Panc1 (cell line): ENCODE results near the gene ACACB. TPM values are rescaled to one million over a fixed set of nuclear protein-coding genes. Genes with fewer than 3 reads are reported as not detected.

ENCODE experiments used
- ATAC-seq: fragments of 200-7000 bp; cut with Tn5 transposase; 2 replicates; pipeline ENCODE4 v1.9.1; 2020; ENCODE audit warnings: mild to moderate bottlenecking, moderate library complexity
- BruUV-seq: library from RNA; stranded (reverse); fragments of 400-500 nt; replicated peaks from 2 replicates; lab custom pipeline; 2021; lab: Mats Ljungman, UMichigan
- CTCF ChIA-PET: fragments of 300-600 bp; sonication (Branson Sonifier 250); formaldehyde crosslinking; loops from one replicate; lab custom pipeline; 2022; ENCODE audit warnings: antibody characterized with exemption; lab: Charles Lee
- POLR2A ChIA-PET: fragments of 300-600 bp; sonication (Branson Sonifier 250); formaldehyde crosslinking; loops from one replicate; lab custom pipeline; 2022; ENCODE audit warnings: antibody characterized with exemption; lab: Charles Lee
- DNase-seq: peaks from one replicate; pipeline ENCODE4 v3.0.0-alpha.2; 2010; ENCODE audit warnings: low read depth, low spot score
- H3K27ac ChIP-seq: 2 replicates; pipeline ENCODE4 v1.5.1; 2011; ENCODE audit warnings: mild to moderate bottlenecking, low read length, inconsistent platforms
- H3K27me3 ChIP-seq: fragments of 200-500 bp; sonication (Bioruptor generic); 2 replicates; pipeline ENCODE4 v1.6.0; 2014; ENCODE audit warnings: low read length, inconsistent platforms; ENCODE audit not compliant: control insufficient read depth, insufficient read depth
- H3K36me3 ChIP-seq: fragments of 200-500 bp; sonication (Bioruptor generic); 2 replicates; pipeline ENCODE4 v1.5.1; 2014; ENCODE audit warnings: inconsistent platforms, mild to moderate bottlenecking, low read length, moderate library complexity; ENCODE audit not compliant: control insufficient read depth, insufficient read depth
- H3K4me1 ChIP-seq: 2 replicates; pipeline ENCODE4 v1.5.1; 2011; ENCODE audit warnings: inconsistent platforms, mild to moderate bottlenecking, low read length, moderate library complexity; ENCODE audit not compliant: control insufficient read depth, insufficient read depth
- H3K4me3 ChIP-seq, 2 experiments: 2 replicates each; pipeline ENCODE4 v1.5.1; 2011 to 2012; ENCODE audit warnings: low read depth in 2 of 2, low read length in 2 of 2, mild to moderate bottlenecking in 2 of 2, inconsistent platforms in 1 of 2, moderate library complexity in 1 of 2
- H3K9me3 ChIP-seq: fragments of 200-500 bp; sonication (Bioruptor generic); 2 replicates; pipeline ENCODE4 v1.5.1; 2014; ENCODE audit warnings: low read depth, mild to moderate bottlenecking, inconsistent platforms, low read length, moderate library complexity; ENCODE audit not compliant: control insufficient read depth, insufficient read depth
- CTCF ChIP-seq: fragments of 450-650 bp; IDR thresholded peaks from 2 replicates; pipeline ENCODE4 v1.5.1; 2017; ENCODE audit warnings: mild to moderate bottlenecking
- POLR2AphosphoS5 ChIP-seq: IDR thresholded peaks from 2 replicates; pipeline ENCODE4 v1.6.1; 2012; ENCODE audit warnings: mild to moderate bottlenecking, low read depth, low read length, moderate library complexity
- REST ChIP-seq, 2 experiments: IDR thresholded peaks; 2 replicates each; pipeline ENCODE4 v1.6.1; 2011 to 2012; ENCODE audit warnings: low read depth in 2 of 2, control low read depth in 1 of 2, low read length in 1 of 2, mild to moderate bottlenecking in 1 of 2, moderate library complexity in 1 of 2; ENCODE audit not compliant: insufficient read depth in 1 of 2
- SIN3A ChIP-seq: IDR thresholded peaks from 2 replicates; pipeline ENCODE4 v1.6.1; 2012; ENCODE audit warnings: low read depth, mild to moderate bottlenecking, low read length, moderate library complexity, borderline replicate concordance; ENCODE audit not compliant: insufficient read depth
- TCF7L2 ChIP-seq: IDR thresholded peaks from 2 replicates; pipeline ENCODE4 v1.6.1; 2011; ENCODE audit warnings: mild to moderate bottlenecking, low read depth, low read length, inconsistent platforms
- in situ Hi-C: cut with HindIII; loops from 2 replicates; pipeline ENCODE4 v1.10.0; 2016; ENCODE audit warnings: low sequenced_read_pairs, low pct_unique_long_range_greater_than_20kb
- intact Hi-C: fragments of 100-400 bp; cut with micrococcal nuclease; formaldehyde crosslinking; loops from one replicate; pipeline ENCODE4 v1.10.0; 2022; ENCODE audit not compliant: unreplicated experiment
- total RNA-seq: library from RNA; stranded (reverse); gene quantifications from one replicate; pipeline ENCODE4 v1.2.1, GENCODE V29; 2021; ENCODE audit not compliant: unreplicated experiment

The ACACB gene
- total RNA-seq, 1 experiment from 2014 or later: 12.3 TPM

- DNase-seq: no peak
- Histone ChIP-seq H3K27me3 (no peaks in the 10 kb centered on the region), H3K36me3 (no peaks in the 10 kb centered on the region), H3K9me3 (no peaks in the 10 kb centered on the region), H3K4me1 (no peaks in the 10 kb centered on the region), H3K4me3 (no peak overlapping the region), H3K27ac (no peak overlapping the region)
- CTCF ChIA-PET: no interaction called here
- TF ChIP-seq POLR2AphosphoS5: no peak
- intact Hi-C loops: no loop called here
- in situ Hi-C loops: no loop called here
- BruUV-seq: no TSS peak
- POLR2A ChIA-PET: no interaction called here
- no peak for ATAC-seq
Observed at GRCh38 chr12:109275173-109275572, 158.8 kb downstream of the ACACB start.

GRCh38 chr12:109276160-109276559, 159.8 kb downstream of the ACACB start:
- intact Hi-C loops: no loop called here
- POLR2A ChIA-PET: no interaction called here
- Histone ChIP-seq H3K4me3 (no peak overlapping the region), H3K4me1 (no peaks in the 10 kb centered on the region), H3K27me3 (no peaks in the 10 kb centered on the region), H3K27ac (no peak overlapping the region), H3K9me3 (no peaks in the 10 kb centered on the region), H3K36me3 (no peaks in the 10 kb centered on the region)
- no TSS peak for BruUV-seq
- no peak for ATAC-seq
- no peak for TF ChIP-seq SIN3A
- no peak for TF ChIP-seq CTCF
- TF ChIP-seq POLR2AphosphoS5: no peak
- TF ChIP-seq TCF7L2: no peak
- no peak for TF ChIP-seq REST (IDR thresholded peaks at IDR 0.05; ENCODE audit: insufficient read depth in 1 of 2, low read depth in 2 of 2, low read length in 1 of 2)
- in situ Hi-C loops: no loop called here
- CTCF ChIA-PET: no interaction called here
- no peak for DNase-seq

GRCh38 chr12:109277255-109277898, 161.0 kb downstream of the ACACB start:
- no peak for DNase-seq
- H3K27me3 ChIP-seq: no peaks in the 10 kb centered on the region
- no peak overlapping the region for H3K4me3 ChIP-seq
- no peaks in the 10 kb centered on the region for H3K4me1 ChIP-seq
- no peaks in the 10 kb centered on the region for H3K36me3 ChIP-seq
- POLR2A ChIA-PET: interaction anchor here (0.6 kb wide), 1 partner anchor 428 kb away, joined by 5 read pairs; no protein-coding TSS in a partner anchor
- TF ChIP-seq TCF7L2: no peak
- no peak for TF ChIP-seq REST (IDR thresholded peaks at IDR 0.05; ENCODE audit: insufficient read depth in 1 of 2, low read depth in 2 of 2, low read length in 1 of 2)
- TF ChIP-seq CTCF: no peak
- TF ChIP-seq POLR2AphosphoS5: no peak
- no peak for TF ChIP-seq SIN3A
- intact Hi-C loops: no loop called here
- no peak for ATAC-seq
- in situ Hi-C loops: no loop called here
- CTCF ChIA-PET: no interaction called here
- H3K27ac ChIP-seq: no peak overlapping the region
- BruUV-seq: no TSS peak
- H3K9me3 ChIP-seq: no peaks in the 10 kb centered on the region
